Fibroblast of villous mesenchyme (primary cell): Measurements from ENCODE around the gene MFSD6. TPM values are rescaled to one million over a fixed set of nuclear protein-coding genes. Genes with fewer than 3 reads are reported as not detected.
A peak's percentile ranks its signal among the peaks of the same experiment; 100 is the strongest.

Source experiments
- DNase-seq: peaks from one replicate; pipeline ENCODE4 v3.0.0-alpha.2; 2010; ENCODE audit warnings: low read depth
- H3K4me3 ChIP-seq: 2 replicates; pipeline ENCODE4 v1.5.1; 2011; ENCODE audit warnings: low read depth, mild to moderate bottlenecking, low read length
- CTCF ChIP-seq: IDR thresholded peaks from 2 replicates; pipeline ENCODE4 v1.5.1; 2012; ENCODE audit warnings: low read depth, mild to moderate bottlenecking, low read length; ENCODE audit not compliant: insufficient read depth
- total RNA-seq: library from RNA; depleted of rRNA; stranded (reverse); fragments of >200 nt; gene quantifications from 2 replicates; pipeline ENCODE4 v1.2.3, GENCODE V29; 2012

The MFSD6 gene
- total RNA-seq, 1 donor: 14.7 TPM

GRCh38 chr2:190431907-190432306 is 23.8 kb downstream of the MFSD6 start:
- H3K4me3 ChIP-seq: no peak overlapping the region
- DNase-seq: no peak
- no peak for TF ChIP-seq CTCF

GRCh38 chr2:190432567-190433231 is 24.5 kb downstream of the MFSD6 start:
- DNase-seq: peak; percentile 19
- no peak for TF ChIP-seq CTCF
- H3K4me3 ChIP-seq: no peak overlapping the region

GRCh38 chr2:190435031-190435670 is 27.0 kb downstream of the MFSD6 start:
- H3K4me3 ChIP-seq: no peak overlapping the region
- DNase-seq: no peak
- TF ChIP-seq CTCF: no peak

- no peak overlapping the region for H3K4me3 ChIP-seq
Observed at GRCh38 chr2:190436557-190436956, 28.4 kb downstream of the MFSD6 start.

GRCh38 chr2:190440113-190440512 is 32.0 kb downstream of the MFSD6 start:
- TF ChIP-seq CTCF: no peak
- H3K4me3 ChIP-seq: no peak overlapping the region
- no peak for DNase-seq

More at GRCh38 chr2:190436557-190436956, 28.4 kb downstream of the MFSD6 start:
- no peak for DNase-seq
- TF ChIP-seq CTCF: no peak

GRCh38 chr2:190441564-190441963 is 33.4 kb downstream of the MFSD6 start:
- no peak for DNase-seq
- no peak for TF ChIP-seq CTCF
- H3K4me3 ChIP-seq: no peak overlapping the region
